Raji (cell line): ENCODE measurements around the gene SLC22A7.

ENCODE experiments used
- POLR2A ChIP-seq: IDR thresholded peaks from 2 replicates; pipeline ENCODE4 v1.6.1; 2011; ENCODE audit warnings: low read depth, low read length, control low read depth; ENCODE audit not compliant: insufficient read depth

Gene SLC22A7

GRCh38 chr6:43325876-43326275 lies 27.8 kb downstream of the SLC22A7 start:
- TF ChIP-seq POLR2A = no peak

GRCh38 chr6:43328528-43328927 lies 30.5 kb downstream of the SLC22A7 start:
- no peak for TF ChIP-seq POLR2A

- TF ChIP-seq POLR2A = no peak
Observed at GRCh38 chr6:43331470-43331869, 33.4 kb downstream of the SLC22A7 start.

GRCh38 chr6:43331891-43332290 lies 33.8 kb downstream of the SLC22A7 start:
- TF ChIP-seq POLR2A = no peak

GRCh38 chr6:43334466-43335095 lies 36.5 kb downstream of the SLC22A7 start:
- TF ChIP-seq POLR2A = no peak

- no peak for TF ChIP-seq POLR2A
Observed at GRCh38 chr6:43335469-43335868, 37.4 kb downstream of the SLC22A7 start.

GRCh38 chr6:43336382-43336781 lies 38.3 kb downstream of the SLC22A7 start:
- no peak for TF ChIP-seq POLR2A

GRCh38 chr6:43338243-43338642 lies 40.2 kb downstream of the SLC22A7 start:
- no peak for TF ChIP-seq POLR2A

GRCh38 chr6:43339168-43339567 lies 41.1 kb downstream of the SLC22A7 start:
- no peak for TF ChIP-seq POLR2A

GRCh38 chr6:43347021-43347420 lies 49.0 kb downstream of the SLC22A7 start:
- no peak for TF ChIP-seq POLR2A

GRCh38 chr6:43347444-43347843 lies 49.4 kb downstream of the SLC22A7 start:
- TF ChIP-seq POLR2A = no peak
